ENCODE measurements around the gene ZNF525.
"Not testable (repeated sequence)": the region's sequence is repeated elsewhere in the genome, so short reads cannot be mapped to it uniquely, and the experiment has no call there.

DNA sequence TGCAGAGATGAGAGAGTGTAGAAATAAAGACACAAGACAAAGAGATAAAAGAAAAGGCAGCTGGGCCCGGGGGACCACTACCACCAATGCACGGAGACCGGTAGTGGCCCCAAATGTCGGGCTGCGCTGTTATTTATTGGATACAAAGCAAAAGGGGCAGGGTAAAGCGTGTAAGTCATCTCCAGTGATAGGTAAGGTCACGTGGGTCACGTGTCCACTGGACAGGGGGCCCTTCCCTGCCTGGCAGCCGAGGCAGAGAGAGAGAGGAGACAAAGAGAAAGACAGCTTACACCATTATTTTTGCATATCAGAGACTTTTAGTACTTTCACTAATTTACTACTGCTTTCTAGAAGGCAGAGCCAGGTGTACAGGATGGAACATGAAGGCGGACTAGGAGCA, 5.4 kb upstream of the ZNF525 start:
- not testable (repeated sequence) for TF ChIP-seq CTCF (optimal IDR thresholded peaks at IDR 0.05 in 1 of 3, IDR thresholded peaks at IDR 0.05 in 1 of 3, conservative IDR thresholded peaks at IDR 0.05 in 1 of 3; ENCODE audit: extremely low read depth in 1 of 3, insufficient read depth in 2 of 3, low read length in 3 of 3); EZH2 (IDR thresholded peaks at IDR 0.05; ENCODE audit: low read length)

Measured in keratinocyte (primary cell).